ENCODE measurements around the gene KIF19.
"Not testable (repeated sequence)": the region's sequence is repeated elsewhere in the genome, so short reads cannot be mapped to it uniquely, and the experiment has no call there.

KIF19 gene

DNA sequence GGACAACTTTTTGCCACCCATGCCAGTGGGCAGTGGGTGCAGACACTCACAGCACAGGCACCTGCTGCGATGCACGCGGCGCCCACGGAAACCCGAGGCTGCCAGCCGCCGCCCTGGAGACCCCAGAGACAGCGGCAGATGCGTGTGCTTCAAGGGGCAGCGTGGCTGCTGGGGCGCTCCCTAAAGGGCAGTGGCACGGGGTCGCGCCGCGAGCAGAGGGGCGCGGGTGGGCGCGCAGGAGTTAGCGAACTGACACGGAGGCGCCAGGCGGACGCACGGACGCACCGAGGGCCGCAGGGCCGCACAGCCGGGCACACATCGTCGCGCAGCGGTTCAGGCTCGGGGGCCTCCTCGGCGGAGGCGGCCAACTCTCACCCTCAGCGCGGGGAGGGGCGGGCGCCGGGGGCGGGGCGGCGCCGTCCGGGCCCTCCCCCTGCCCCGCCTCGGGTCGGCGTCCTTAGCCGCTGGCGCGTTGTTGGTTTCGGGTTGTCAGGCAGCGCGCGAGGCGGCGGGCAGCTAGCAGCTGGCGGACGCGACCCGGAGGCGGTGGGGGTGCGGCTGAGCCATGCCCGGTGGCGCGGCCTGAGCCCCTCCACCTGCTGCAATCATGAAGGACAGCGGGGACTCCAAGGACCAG is at the start of gene KIF19:
Gene KIF19, plus strand, starts transcription at position 484 of the 637 bp plus-strand sequence. Its CDS starts 124 bp downstream, at position 608.
- peak; percentile 25 to 40 (median 25) for DNase-seq (ENCODE audit: low read depth in 3 of 3)

GRCh38 chr17:74276541-74277009 is 49.5 kb upstream of the KIF19 start:
- no peak for DNase-seq (ENCODE audit: low read depth in 3 of 3)

DNA sequence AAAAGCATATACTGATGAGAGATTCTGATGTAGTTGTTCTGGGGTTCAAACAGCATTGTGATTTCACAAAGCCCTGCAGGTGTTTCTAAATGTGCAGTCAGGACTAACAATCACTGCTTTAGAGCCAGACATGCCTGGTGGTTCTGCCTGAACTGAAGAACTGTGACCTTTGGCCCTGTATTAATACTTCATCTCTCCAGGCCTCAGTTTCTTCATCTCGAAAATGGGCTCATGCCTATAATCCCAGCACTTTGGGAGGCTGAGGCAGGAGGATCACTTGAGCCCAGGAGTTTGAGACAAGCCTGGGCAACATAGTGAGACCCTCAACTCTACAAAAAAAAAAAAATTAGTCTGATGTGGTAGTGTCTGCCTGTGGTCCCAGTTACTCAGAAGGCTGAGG is 48.1 kb upstream of the KIF19 start:
- no peak for DNase-seq (ENCODE audit: low read depth in 3 of 3)

GRCh38 chr17:74279617-74280016 is 46.4 kb upstream of the KIF19 start:
- not testable (repeated sequence) for DNase-seq (ENCODE audit: low read depth in 3 of 3)

DNA sequence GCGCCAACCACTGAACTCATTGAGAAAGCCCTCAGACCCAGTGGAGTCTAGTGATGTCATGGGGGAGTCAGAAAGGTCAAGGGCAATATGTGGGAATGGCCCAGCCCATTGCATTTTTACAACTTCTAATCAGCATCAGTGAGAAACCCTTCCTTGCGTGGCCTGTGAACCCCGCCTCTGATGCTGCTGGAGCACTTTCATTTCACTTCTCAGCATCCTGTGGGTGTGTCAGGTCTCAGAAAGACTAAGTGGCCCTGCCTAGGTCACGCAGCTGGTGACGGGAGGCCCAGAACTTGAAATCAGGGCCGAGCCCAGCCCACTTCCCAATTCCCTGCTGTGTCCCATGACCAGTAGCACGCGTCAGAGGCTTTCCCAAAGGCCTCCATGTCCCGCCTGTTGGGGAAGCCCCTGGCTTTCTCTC is 45.9 kb upstream of the KIF19 start:
- DNase-seq (ENCODE audit: low read depth in 3 of 3), result peak in 2 of 3 experiments; percentile 15 to 38

- no peak for DNase-seq (ENCODE audit: low read depth in 3 of 3)
Observed at GRCh38 chr17:74281799-74282198, 44.2 kb upstream of the KIF19 start.

- not testable (repeated sequence) for DNase-seq (ENCODE audit: low read depth in 3 of 3)
Observed at GRCh38 chr17:74282274-74282586, 43.8 kb upstream of the KIF19 start.

GRCh38 chr17:74282587-74283370 is 43.2 kb upstream of the KIF19 start:
- peak in 1 of 3 experiments; percentile 23 for DNase-seq (ENCODE audit: low read depth in 3 of 3)

- no peak for DNase-seq (ENCODE audit: low read depth in 3 of 3)
Observed at GRCh38 chr17:74283371-74283673, 42.7 kb upstream of the KIF19 start.

- no peak for DNase-seq (ENCODE audit: low read depth in 3 of 3)
Observed at GRCh38 chr17:74287031-74287602, 38.9 kb upstream of the KIF19 start.

DNA sequence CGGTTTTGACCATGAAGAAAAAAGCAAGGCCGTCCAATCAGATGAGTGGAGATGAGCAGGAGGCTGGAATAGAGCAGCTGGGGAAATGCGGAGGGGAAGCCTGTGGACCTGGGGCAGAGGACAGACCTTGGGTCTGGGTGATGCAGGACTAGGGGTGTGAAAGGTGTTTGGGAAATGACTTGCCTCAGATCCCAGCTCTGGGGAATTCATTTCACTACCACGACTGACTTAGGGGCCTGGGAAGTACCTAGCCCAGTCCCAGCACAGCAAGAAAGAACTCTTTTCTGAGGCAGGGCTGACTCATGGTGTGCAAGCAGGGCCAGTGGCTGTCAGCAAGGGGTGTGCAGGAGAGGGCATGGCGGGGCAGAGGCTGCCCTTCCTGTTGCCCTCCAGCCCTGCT is 37.2 kb upstream of the KIF19 start:
- no peak for DNase-seq (ENCODE audit: low read depth in 3 of 3)

GRCh38 chr17:74289688-74290087 is 36.3 kb upstream of the KIF19 start:
- DNase-seq (ENCODE audit: low read depth in 3 of 3), result no peak

- no peak for DNase-seq (ENCODE audit: low read depth in 3 of 3)
Observed at GRCh38 chr17:74290340-74290739, 35.7 kb upstream of the KIF19 start.

DNA sequence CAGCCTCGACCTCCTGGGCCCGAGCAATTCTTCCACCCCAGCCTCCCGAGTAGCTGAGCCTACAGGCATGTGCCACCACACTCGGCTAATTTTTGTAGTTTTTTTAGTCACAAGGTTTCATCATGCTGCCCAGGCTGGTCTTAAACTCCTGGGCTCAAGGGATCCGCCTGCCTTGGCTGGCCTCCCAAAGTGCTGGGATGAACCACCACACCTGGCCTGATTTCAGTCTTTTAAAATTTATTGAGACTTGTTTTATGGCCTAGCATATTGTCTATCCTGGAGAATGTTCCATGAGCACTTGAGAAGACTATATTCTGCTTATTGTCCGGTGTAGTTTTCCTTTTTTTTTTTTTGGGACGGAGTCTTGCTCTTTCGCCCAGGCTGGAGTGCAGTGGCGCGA is 33.5 kb upstream of the KIF19 start:
- no peak for DNase-seq (ENCODE audit: low read depth in 3 of 3)

DNA sequence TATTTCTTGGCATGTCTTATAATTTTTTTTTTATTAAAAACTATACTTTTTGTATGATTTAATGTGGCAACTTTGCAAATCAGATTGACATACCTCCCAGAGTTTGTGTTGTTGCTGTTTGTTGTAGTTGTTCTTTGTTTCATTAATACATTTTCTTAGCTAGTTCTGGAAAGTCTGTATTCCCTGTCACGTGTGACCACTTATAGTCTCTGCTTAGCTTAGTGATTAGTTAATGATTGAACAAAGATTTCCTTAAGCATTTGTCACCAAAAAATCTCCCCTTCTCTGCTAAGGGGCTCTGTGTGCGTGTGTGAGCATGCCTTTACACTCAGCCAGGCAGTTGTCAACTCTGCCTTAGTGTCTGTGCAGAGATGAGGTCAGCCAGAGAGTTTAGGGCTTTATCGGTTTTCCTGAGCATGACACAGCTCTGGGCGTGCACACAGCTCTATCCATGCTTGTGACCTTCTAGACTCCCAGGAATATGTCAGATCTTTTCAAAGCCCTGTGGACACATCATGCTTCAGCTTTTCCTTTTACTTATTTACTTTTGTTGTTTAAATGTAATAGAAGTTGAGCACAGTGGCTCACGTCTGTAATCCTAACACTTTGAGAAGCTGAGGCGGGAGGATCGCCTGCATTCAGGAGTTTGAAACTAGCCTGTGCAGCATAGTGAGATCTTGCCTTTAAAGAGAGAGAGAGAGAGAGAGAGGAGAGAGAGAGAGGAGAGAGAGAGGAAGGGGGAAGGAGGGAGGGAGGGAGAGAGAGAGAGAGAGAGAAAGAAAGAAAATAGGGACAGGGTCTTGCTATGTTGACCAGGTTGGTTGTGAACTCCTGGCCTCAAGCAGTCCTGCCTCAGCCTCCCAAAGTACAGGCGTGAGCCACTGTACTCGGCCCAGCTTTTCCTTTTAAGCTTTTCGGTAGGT is 30.1 kb upstream of the KIF19 start:
- DNase-seq (ENCODE audit: low read depth in 3 of 3), result no peak

DNA sequence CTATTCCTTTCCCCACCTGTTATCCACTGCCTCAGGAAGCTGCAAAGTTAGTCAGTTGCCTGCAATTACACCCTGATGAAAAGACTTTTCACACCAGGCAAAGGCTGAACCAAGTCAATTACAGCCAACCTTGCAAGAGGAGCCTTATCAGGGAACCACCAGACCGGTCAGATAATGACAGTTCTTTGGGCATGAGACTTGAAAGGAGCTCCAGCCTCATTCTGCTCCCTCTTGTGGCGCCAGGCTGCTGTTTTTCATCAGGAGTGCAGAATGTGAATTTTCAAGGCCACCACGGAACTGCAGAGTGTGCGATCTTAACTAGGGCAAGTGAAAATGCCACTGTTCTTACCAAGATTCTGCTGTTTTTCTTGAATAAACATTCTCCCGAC is 29.5 kb upstream of the KIF19 start:
- DNase-seq (ENCODE audit: low read depth in 3 of 3), result no peak

DNA sequence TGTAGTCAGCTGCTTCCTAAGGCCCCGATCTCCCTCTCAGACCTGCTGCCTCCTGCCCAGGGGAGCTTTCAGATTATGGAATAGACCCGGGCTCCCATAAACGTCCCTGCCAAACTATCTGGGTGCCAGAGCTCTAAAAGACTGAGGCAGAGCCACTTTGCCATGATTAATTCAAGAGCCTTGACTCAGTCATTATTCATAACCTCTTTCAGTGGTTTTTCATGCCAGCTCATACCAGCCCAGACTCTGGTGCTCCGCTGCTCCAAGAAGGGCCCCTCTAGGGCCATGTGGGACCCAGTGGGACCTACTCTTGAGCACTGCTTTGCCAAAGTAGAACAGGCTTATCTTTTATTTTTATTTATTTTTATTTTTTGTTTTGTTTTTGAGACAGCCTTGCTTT is 28.1 kb upstream of the KIF19 start:
- no peak for DNase-seq (ENCODE audit: low read depth in 3 of 3)

DNA sequence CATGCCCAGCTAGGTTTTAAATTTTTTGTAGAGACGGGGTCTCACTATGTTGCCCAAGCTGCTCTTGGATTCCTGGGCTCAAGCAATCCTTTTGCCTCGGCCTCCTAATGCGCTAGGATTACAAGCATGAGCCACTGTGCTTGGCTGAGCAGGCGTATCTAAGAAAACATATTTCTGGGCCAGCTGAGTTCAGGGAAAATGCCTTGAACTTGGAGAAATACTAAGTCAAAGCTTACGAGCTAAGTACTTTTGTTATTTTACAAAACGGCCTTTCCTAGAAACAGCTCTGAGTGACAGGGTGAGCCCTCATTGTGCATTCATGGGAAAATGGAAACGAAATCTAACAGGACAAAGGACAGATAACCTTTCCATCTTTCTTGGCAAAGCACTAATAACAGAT is 27.2 kb upstream of the KIF19 start:
- DNase-seq (ENCODE audit: low read depth in 3 of 3), result no peak

DNA sequence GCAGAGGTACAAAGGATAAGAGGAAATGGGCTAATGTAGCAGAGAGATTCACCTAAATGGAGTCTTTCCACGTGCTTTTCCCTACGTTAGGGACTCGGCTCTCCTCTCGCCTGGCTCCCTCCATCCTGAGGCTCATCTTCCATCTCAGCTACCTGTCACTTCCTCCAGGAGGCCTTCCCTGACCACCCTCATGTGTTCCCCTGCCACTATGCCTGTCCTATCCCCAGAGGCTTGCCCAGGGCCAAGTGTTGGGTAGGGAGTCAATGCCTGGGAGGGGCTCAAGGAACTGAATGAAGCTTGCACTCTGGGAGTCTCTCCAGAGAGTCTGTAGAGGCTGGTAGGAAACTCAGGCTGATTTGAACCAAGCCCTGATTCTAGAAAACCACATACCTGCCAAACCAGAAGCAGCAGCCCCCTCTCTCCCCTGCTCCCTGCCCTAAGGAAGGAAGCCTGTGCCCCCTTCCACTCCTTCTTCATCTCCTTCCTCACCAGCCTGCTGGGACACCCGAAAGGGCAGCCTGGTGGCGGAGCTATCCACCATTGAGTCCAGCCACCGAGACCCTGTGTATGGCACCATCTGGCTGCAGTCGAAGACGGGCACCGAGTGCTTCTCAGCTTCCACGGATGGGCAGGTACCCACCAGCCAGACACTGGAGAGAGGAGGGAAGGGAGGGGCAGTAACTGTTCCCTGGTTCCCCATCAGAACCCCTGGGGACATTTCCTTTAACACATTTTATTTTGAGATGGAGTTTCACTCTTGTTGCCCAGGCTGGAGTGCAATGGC is 26.6 kb upstream of the KIF19 start:
- DNase-seq (ENCODE audit: low read depth in 3 of 3), result no peak

- no peak for DNase-seq (ENCODE audit: low read depth in 3 of 3)
Observed at GRCh38 chr17:74303305-74303704, 22.7 kb upstream of the KIF19 start.

GRCh38 chr17:74304184-74304583 is 21.8 kb upstream of the KIF19 start:
- no peak for DNase-seq (ENCODE audit: low read depth in 3 of 3)
